PC-3 (cell line): ENCODE measurements around the gene SHANK3. TPM values are rescaled to one million over a fixed set of nuclear protein-coding genes. Genes with fewer than 3 reads are reported as not detected.

Experiments
- ATAC-seq: fragments of 200-7000 bp; cut with Tn5 transposase; 2 replicates; pipeline ENCODE4 v1.9.1; 2020; ENCODE audit warnings: mild to moderate bottlenecking, moderate library complexity
- BruUV-seq: library from RNA; stranded (reverse); fragments of 400-500 nt; replicated peaks from 2 replicates; lab custom pipeline; 2021; lab: Mats Ljungman, UMichigan
- CTCF ChIA-PET: fragments of 300-600 bp; sonication (Branson Sonifier 250); formaldehyde crosslinking; loops from one replicate; lab custom pipeline; 2022; ENCODE audit warnings: antibody characterized with exemption; lab: Charles Lee
- POLR2A ChIA-PET: fragments of 300-600 bp; sonication (Branson Sonifier 250); formaldehyde crosslinking; loops from one replicate; lab custom pipeline; 2022; ENCODE audit warnings: antibody characterized with exemption; ENCODE audit not compliant: unreplicated experiment; lab: Charles Lee
- DNase-seq: peaks from one replicate; pipeline ENCODE4 v3.0.0-alpha.2; 2015
- H2AFZ ChIP-seq: fragments of 300-600 bp; sonication (generic); 2 replicates; pipeline ENCODE4 v1.6.0; 2016; ENCODE audit warnings: antibody characterized with exemption, low read length
- H3F3A ChIP-seq: fragments of 300-600 bp; sonication (generic); one replicate; pipeline ENCODE4 v1.6.0; 2017; ENCODE audit warnings: antibody characterized with exemption, low read length, control low read depth, mild to moderate bottlenecking; ENCODE audit not compliant: unreplicated experiment
- H3K27ac ChIP-seq: fragments of 300-600 bp; sonication (generic); 2 replicates; pipeline ENCODE4 v1.5.1; 2016; ENCODE audit warnings: mild to moderate bottlenecking, low read length
- H3K27me3 ChIP-seq: fragments of 300-600 bp; sonication (generic); 2 replicates; pipeline ENCODE4 v1.6.1; 2016; ENCODE audit warnings: low read length, mixed read lengths
- H3K36me3 ChIP-seq: fragments of 300-600 bp; sonication (generic); 2 replicates; pipeline ENCODE4 v1.6.1; 2016; ENCODE audit warnings: low read depth, mixed run types, low read length, mixed read lengths
- H3K4me1 ChIP-seq: fragments of 300-600 bp; sonication (generic); 2 replicates; pipeline ENCODE4 v1.5.1; 2016; ENCODE audit warnings: low read length; ENCODE audit not compliant: insufficient read depth
- H3K4me2 ChIP-seq: fragments of 300-600 bp; sonication (generic); 2 replicates; pipeline ENCODE4 v1.6.0; 2016; ENCODE audit warnings: low read length
- H3K4me3 ChIP-seq: fragments of 300-600 bp; sonication (generic); 2 replicates; pipeline ENCODE4 v1.5.1; 2016; ENCODE audit warnings: mild to moderate bottlenecking, low read length, mixed read lengths
- H3K79me2 ChIP-seq: fragments of 300-600 bp; sonication (generic); 2 replicates; pipeline ENCODE4 v1.6.1; 2017; ENCODE audit warnings: low read length, mixed read lengths
- H3K9ac ChIP-seq: fragments of 300-600 bp; sonication (generic); 2 replicates; pipeline ENCODE4 v1.6.0; 2016; ENCODE audit warnings: mild to moderate bottlenecking, low read length
- H3K9me2 ChIP-seq: fragments of 300-600 bp; sonication (generic); replicated peaks from 2 replicates; pipeline ENCODE4 v1.6.1; 2016; ENCODE audit warnings: mixed run types, low read length, mixed read lengths
- H3K9me3 ChIP-seq: fragments of 300-600 bp; sonication (generic); 2 replicates; pipeline ENCODE4 v1.6.1; 2016; ENCODE audit warnings: low read length, mixed read lengths
- H4K20me1 ChIP-seq: fragments of 300-600 bp; sonication (generic); 2 replicates; pipeline ENCODE4 v1.6.1; 2016; ENCODE audit warnings: low read length, mixed read lengths
- CTCF ChIP-seq: fragments of 300-600 bp; sonication (generic); conservative IDR thresholded peaks from 2 replicates; pipeline ENCODE4 v1.5.1; 2017; ENCODE audit warnings: antibody characterized with exemption, low read depth, mild to moderate bottlenecking, low read length
- EZH2 ChIP-seq: fragments of 300-600 bp; sonication (generic); IDR thresholded peaks from one replicate; pipeline ENCODE4 v1.6.1; 2017; ENCODE audit warnings: antibody characterized with exemption, mild to moderate bottlenecking, low read length; ENCODE audit not compliant: unreplicated experiment
- EZH2phosphoT487 ChIP-seq: fragments of 300-600 bp; sonication (generic); IDR thresholded peaks from 2 replicates; pipeline ENCODE4 v1.6.1; 2018; ENCODE audit warnings: mild to moderate bottlenecking, antibody characterized with exemption, low read length, borderline replicate concordance
- intact Hi-C: fragments of 100-400 bp; cut with micrococcal nuclease; formaldehyde crosslinking; loops from 2 replicates; pipeline ENCODE4 v1.9.0; 2023
- total RNA-seq: library from RNA; depleted of rRNA; stranded (reverse); fragments of >200 nt; gene quantifications from 2 replicates; pipeline ENCODE4 v1.2.3, GENCODE V29; 2014

The SHANK3 gene
- total RNA-seq, 1 experiment from 2014 or later: 3.7 TPM

GRCh38 chr22:50715250-50715649 lies 42.6 kb downstream of the SHANK3 start:
- no peak for ATAC-seq
- POLR2A ChIA-PET: no interaction called here

GRCh38 chr22:50715776-50716175 lies 43.2 kb downstream of the SHANK3 start:
- H3K4me2 ChIP-seq: no peak overlapping the region
- POLR2A ChIA-PET: no interaction called here
- no peak for ATAC-seq
- no peaks in the 10 kb centered on the region for H3K9me3 ChIP-seq
- H2AFZ ChIP-seq: no peak overlapping the region
- no peak for TF ChIP-seq CTCF
- no peak for TF ChIP-seq EZH2phosphoT487
- TF ChIP-seq EZH2: no peak
- H3F3A ChIP-seq: no peaks in the 10 kb centered on the region
- H3K9me2 ChIP-seq: no peaks in the 10 kb centered on the region
- CTCF ChIA-PET: no interaction called here
- H3K79me2 ChIP-seq: no peaks in the 10 kb centered on the region
- H3K9ac ChIP-seq: no peak overlapping the region
- no TSS peak for BruUV-seq
- no peak for DNase-seq
- intact Hi-C loops: no loop called here
- no peaks in the 10 kb centered on the region for H4K20me1 ChIP-seq
- no peaks in the 10 kb centered on the region for H3K36me3 ChIP-seq
- H3K27me3 ChIP-seq: no peaks in the 10 kb centered on the region
- no peaks in the 10 kb centered on the region for H3K4me1 ChIP-seq
- H3K27ac ChIP-seq: no peak overlapping the region
- H3K4me3 ChIP-seq: no peak overlapping the region

More at GRCh38 chr22:50715250-50715649, 42.6 kb downstream of the SHANK3 start:
- DNase-seq: no peak
- Histone ChIP-seq H3K4me3 (no peak overlapping the region), H3K9me2 (no peaks in the 10 kb centered on the region), H4K20me1 (no peaks in the 10 kb centered on the region), H3K4me1 (no peaks in the 10 kb centered on the region), H3K9ac (no peak overlapping the region), H3K27me3 (no peaks in the 10 kb centered on the region), H3K9me3 (no peaks in the 10 kb centered on the region), H3K36me3 (no peaks in the 10 kb centered on the region), H2AFZ (no peak overlapping the region), H3F3A (no peaks in the 10 kb centered on the region), H3K4me2 (no peak overlapping the region), H3K27ac (no peak overlapping the region), H3K79me2 (no peaks in the 10 kb centered on the region)
- no peak for TF ChIP-seq EZH2phosphoT487
- TF ChIP-seq EZH2: no peak
- intact Hi-C loops: no loop called here
- CTCF ChIA-PET: no interaction called here
- no TSS peak for BruUV-seq

- BruUV-seq: no TSS peak
- intact Hi-C loops: no loop called here
- Histone ChIP-seq H3K36me3 (no peaks in the 10 kb centered on the region), H3K79me2 (no peaks in the 10 kb centered on the region), H3K9ac (no peak overlapping the region), H3K27me3 (no peaks in the 10 kb centered on the region), H3K4me2 (no peak overlapping the region), H3F3A (no peaks in the 10 kb centered on the region), H3K4me1 (no peaks in the 10 kb centered on the region), H3K4me3 (no peak overlapping the region), H3K9me3 (no peaks in the 10 kb centered on the region), H3K9me2 (no peaks in the 10 kb centered on the region), H3K27ac (no peak overlapping the region), H4K20me1 (no peaks in the 10 kb centered on the region), H2AFZ (no peak overlapping the region)
- ChIA-PET POLR2A (no interaction called here), CTCF (no interaction called here)
- no peak for DNase-seq
- TF ChIP-seq EZH2phosphoT487: no peak
- no peak for TF ChIP-seq CTCF
- no peak for TF ChIP-seq EZH2
- ATAC-seq: no peak
Observed at GRCh38 chr22:50716290-50717024, 43.8 kb downstream of the SHANK3 start.
